Measurements from ENCODE around the gene JAZF1. TPM values are rescaled to one million over a fixed set of nuclear protein-coding genes. Genes with fewer than 3 reads are reported as not detected.

The JAZF1 gene
- total and polyA plus RNA-seq, 2 of the 4 experiments (the other 2 are of a cell fraction): 8.4 to 10.5 TPM

GRCh38 chr7:28088901-28089714, 91.5 kb downstream of the JAZF1 start:
- ATAC-seq (ENCODE audit: low read depth) (no peak), DNase-seq (no peak)
- Histone ChIP-seq H3K56ac (ENCODE audit: extremely low read depth, insufficient read depth, low read length) (no peak overlapping the region), H3K36me3 (ENCODE audit: control insufficient read depth, insufficient read depth, low read length) (no peaks in the 10 kb centered on the region), H3K79me1 (ENCODE audit: low read depth in 1 of 2, low read length in 2 of 2) (peaks cover 3 to 46% of the 10 kb centered on the region in 2 experiments), H2AK9ac (replicated peaks; ENCODE audit: low read depth, low read length, poor library complexity) (no peak overlapping the region), H4K20me1 (ENCODE audit: insufficient read depth, low read length) (peaks cover 7% of the 10 kb centered on the region; the same call in 1 of the 2 replicates), H3K4ac (ENCODE audit: low read depth, low read length) (no peak overlapping the region), H3K4me3 (ENCODE audit: insufficient read depth, low read depth, low read length) (no peak overlapping the region), H4K91ac (ENCODE audit: insufficient read depth, low read depth, low read length) (no peak overlapping the region), H2BK15ac (ENCODE audit: low read depth, low read length) (no peak overlapping the region), H3K9me3 (ENCODE audit: control insufficient read depth, insufficient read depth, low read length) (no peaks in the 10 kb centered on the region), H3K27me3 (ENCODE audit: control insufficient read depth, insufficient read depth, low read length) (no peaks in the 10 kb centered on the region), H2BK20ac (ENCODE audit: low read depth, low read length) (no peak overlapping the region), H4K8ac (ENCODE audit: low read depth in 2 of 2, low read length in 2 of 2) (no peak overlapping the region), H3K23ac (ENCODE audit: low read depth, low read length) (no peak overlapping the region), H2BK120ac (ENCODE audit: low read depth, low read length) (no peak overlapping the region), H3K9me1 (ENCODE audit: insufficient read depth, low read length) (peaks cover 4% of the 10 kb centered on the region; the same call in 1 of the 2 replicates), H2AK5ac (ENCODE audit: low read depth, low read length) (no peak overlapping the region), H2BK5ac (ENCODE audit: low read depth, low read length, poor library complexity, severe bottlenecking) (no peak overlapping the region), H4K5ac (ENCODE audit: low read depth, low read length) (no peak overlapping the region), H3K4me2 (ENCODE audit: low read depth, low read length) (no peak overlapping the region), H3K18ac (ENCODE audit: low read depth, low read length) (no peak overlapping the region), H3K9ac (ENCODE audit: low read depth, low read length) (no peak overlapping the region), H3K4me1 (ENCODE audit: control insufficient read depth, insufficient read depth, low read length) (peaks cover 3% of the 10 kb centered on the region), H2AFZ (replicated peaks; ENCODE audit: low read length, poor library complexity) (no peak overlapping the region), H3K27ac (ENCODE audit: insufficient read depth, low read length) (no peak overlapping the region), H3K14ac (replicated peaks; ENCODE audit: low read depth, low read length) (no peak overlapping the region)
- ChIA-PET POLR2A (ENCODE audit: unreplicated experiment) (no interaction called here), CTCF (interaction anchor here (1.3 kb wide), 1 partner anchor 11 kb away, joined by 3 read pairs; no protein-coding TSS in a partner anchor)
- TF ChIP-seq MAFK (IDR thresholded peaks at IDR 0.05; ENCODE audit: low read depth, low read length): no peak
- BruUV-seq (replicated peaks): no TSS peak
- WGBS, 2 experiments (ENCODE audit: extremely low coverage in 2 of 2, insufficient read length in 1 of 2): 100% methylated on average over 3 of the region's 6 CpGs; no CpG with 5 or more reads in 1 of the 2 experiments
- intact Hi-C loops (cut with micrococcal nuclease): no loop called here
- in situ Hi-C loops (cut with MboI; ENCODE audit: low sequenced_read_pairs): no loop called here
- dilution Hi-C loops (cut with HindIII; ENCODE audit: low sequenced_read_pairs, unreplicated experiment): no loop called here

All from IMR-90 (cell line).